Left cardiac atrium (tissue), 4 donors: ENCODE results near the gene B3GAT1. TPM values are rescaled to one million over a fixed set of nuclear protein-coding genes. Genes with fewer than 3 reads are reported as not detected.

Experiments used
- ATAC-seq, 2 donors: fragments of 200-7000 bp; cut with Tn5 transposase; one replicate each; pipeline ENCODE4 v1.9.1; 2020; ENCODE audit warnings: mild to moderate bottlenecking in 2 of 2, moderate library complexity in 2 of 2
- DNase-seq: peaks from one replicate; pipeline ENCODE4 v3.0.0-alpha.2; 2020
- intact Hi-C, 2 donors: fragments of 100-400 bp; cut with DNase I; formaldehyde crosslinking; loops; one replicate each; pipeline versions ENCODE4 v1.14.1 to v1.15.1; 2022 to 2023
- total RNA-seq, 2 donors: library from RNA; stranded (reverse); fragmentation: NEBNext Ultra II Directional; extraction: Animal tissue kit (Norgen Biotek cat#: 25700); gene quantifications; one replicate each; pipeline ENCODE4 v1.2.1, GENCODE V29; 2021
- donor health status: DM: no; HTN: yes; CAD: no.
- donor health status: DM: no; HTN: yes; CAD: no; lungs with severe emphysema.
- donor health status: DM: yes; HTN: yes; CAD: no.
- donor health status: Dilated cardiomyopathy.

B3GAT1 gene
- total RNA-seq, 2 donors from 2014 or later: 0.08 to 0.35 TPM

GRCh38 chr11:134330611-134331353 lies 81.3 kb downstream of the B3GAT1 start:
- ATAC-seq (no peak), DNase-seq (no peak)
- intact Hi-C loops: no loop called here

Other genes with a start within 250 kb of the B3GAT1 start
- gene NCAPD3, start 188.3 kb downstream of the B3GAT1 start, total RNA-seq: 10 to 100 TPM in 1 of 2 donors, 1 to 10 TPM in 1; 9.4 to 11.5 TPM
- gene VPS26B, start 187.6 kb downstream of the B3GAT1 start, total RNA-seq: 10 to 100 TPM; 25.7 to 29.4 TPM
- gene THYN1, start 158.9 kb downstream of the B3GAT1 start, total RNA-seq: 10 to 100 TPM; 32.5 to 37.1 TPM
- 10 to 100 TPM; 25.7 to 27.3 TPM for gene ACAD8, start 158.7 kb downstream of the B3GAT1 start, total RNA-seq
- not detected for gene GLB1L3, start 135.9 kb downstream of the B3GAT1 start, total RNA-seq
- under 1 TPM; 0.65 to 0.91 TPM for gene GLB1L2, start 80.3 kb downstream of the B3GAT1 start, total RNA-seq